Stimulated activated naive CD8-positive, alpha-beta T cell treated with anti-CD3 and anti-CD28 coated beads, Interleukin-15, Interleukin-2, amounts not matched to agents 100 U/mL and 50 U/mL, for 24 hours (primary cell): ENCODE data around the gene PRKAR1A.
"Not testable (repeated sequence)": the region's sequence is repeated elsewhere in the genome, so short reads cannot be mapped to it uniquely, and the experiment has no call there.

Experiments used
- ATAC-seq: fragments of 150-1000 bp; cut with Tn5 transposase; one replicate; pipeline ENCODE4 v1.10.0; 2021
- DNase-seq: peaks from one replicate; pipeline ENCODE4 v3.0.0; 2021

The PRKAR1A gene

GRCh38 chr17:68512247-68512959, at the start of gene PRKAR1A:
Gene PRKAR1A (plus strand): TSS chr17:68512430. CDS start chr17:68515400, 2,970 bp downstream.
- DNase-seq (peak; percentile 92), ATAC-seq (peak; percentile 91)

GRCh38 chr17:68463211-68464019, 48.8 kb upstream of the PRKAR1A start:
- no peak for ATAC-seq
- DNase-seq: no peak

- DNase-seq (no peak), ATAC-seq (no peak)
These were observed 43.9 kb upstream of the PRKAR1A start for GRCh38 chr17:68468334-68468733.

GRCh38 chr17:68468788-68469187, 43.4 kb upstream of the PRKAR1A start:
- DNase-seq: no peak
- no peak for ATAC-seq

GRCh38 chr17:68470961-68471360, 41.3 kb upstream of the PRKAR1A start:
- ATAC-seq (no peak), DNase-seq (no peak)

- ATAC-seq (no peak), DNase-seq (no peak)
These were observed 31.3 kb upstream of the PRKAR1A start for GRCh38 chr17:68480885-68481284.

GRCh38 chr17:68482576-68483041, 29.6 kb upstream of the PRKAR1A start:
- no peak for DNase-seq
- no peak for ATAC-seq

GRCh38 chr17:68484458-68484857, 27.8 kb upstream of the PRKAR1A start:
- no peak for DNase-seq
- no peak for ATAC-seq

GRCh38 chr17:68489919-68490318, 22.3 kb upstream of the PRKAR1A start:
- no peak for ATAC-seq
- no peak for DNase-seq

- ATAC-seq: no peak
These were observed 20.6 kb upstream of the PRKAR1A start for GRCh38 chr17:68491381-68492231.

GRCh38 chr17:68492394-68493054, 19.7 kb upstream of the PRKAR1A start:
- DNase-seq, ATAC-seq: not testable (repeated sequence)

More at GRCh38 chr17:68491381-68492231, 20.6 kb upstream of the PRKAR1A start:
- DNase-seq: no peak

GRCh38 chr17:68495081-68495480, 17.1 kb upstream of the PRKAR1A start:
- DNase-seq: no peak
- ATAC-seq: no peak

GRCh38 chr17:68497885-68498319, 14.3 kb upstream of the PRKAR1A start:
- ATAC-seq: no peak
- no peak for DNase-seq

- no peak for DNase-seq
- no peak for ATAC-seq
These were observed 13.5 kb upstream of the PRKAR1A start for GRCh38 chr17:68498479-68499326.

- DNase-seq (no peak), ATAC-seq (no peak)
These were observed 12.6 kb upstream of the PRKAR1A start for GRCh38 chr17:68499587-68499986.

- no peak for ATAC-seq
- DNase-seq: no peak
These were observed 11.2 kb upstream of the PRKAR1A start for GRCh38 chr17:68501074-68501473.

GRCh38 chr17:68505951-68506350, 6.3 kb upstream of the PRKAR1A start:
- DNase-seq (no peak), ATAC-seq (no peak)

- ATAC-seq (no peak), DNase-seq (no peak)
These were observed 4.7 kb upstream of the PRKAR1A start for GRCh38 chr17:68507576-68507975.

GRCh38 chr17:68509141-68510057, 2.8 kb upstream of the PRKAR1A start:
- no peak for ATAC-seq

GRCh38 chr17:68511254-68511670, 968 bp upstream of the PRKAR1A start:
- ATAC-seq (no peak), DNase-seq (no peak)

More at GRCh38 chr17:68509141-68510057, 2.8 kb upstream of the PRKAR1A start:
- DNase-seq: no peak
